Mucosa of descending colon (tissue), 3 donors: ENCODE measurements around the gene SELENOH. TPM values are rescaled to one million over a fixed set of nuclear protein-coding genes. Genes with fewer than 3 reads are reported as not detected.
A peak's percentile ranks its signal among the peaks of the same experiment; 100 is the strongest.

ENCODE experiments used
- ATAC-seq: fragments of 200-7000 bp; cut with Tn5 transposase; one replicate; pipeline ENCODE4 v1.9.1; 2020; ENCODE audit warnings: mild to moderate bottlenecking, moderate library complexity
- DNase-seq, 3 donors: peaks; one replicate each; pipeline ENCODE4 v3.0.0-alpha.2; 2020
- H3K36me3 ChIP-seq: fragments of 200-600 bp; one replicate; pipeline ENCODE4 v1.8.0; 2021; ENCODE audit warnings: low read depth, mild to moderate bottlenecking
- H3K4me1 ChIP-seq: fragments of 200-600 bp; one replicate; pipeline ENCODE4 v1.8.0; 2021; ENCODE audit warnings: low read depth, mild to moderate bottlenecking
- H3K4me3 ChIP-seq: fragments of 200-600 bp; one replicate; pipeline ENCODE4 v1.8.0; 2021; ENCODE audit warnings: mild to moderate bottlenecking
- H3K9me3 ChIP-seq: fragments of 200-600 bp; one replicate; pipeline ENCODE4 v1.8.0; 2021; ENCODE audit warnings: mild to moderate bottlenecking
- intact Hi-C, 2 donors: fragments of 100-400 bp; cut with DNase I in 1 of 2; cut with micrococcal nuclease in 1 of 2; formaldehyde crosslinking; loops; one replicate each; pipeline versions ENCODE4 v1.11.0 to v1.11.1; 2022; cut with DNase I, micrococcal nuclease
- total RNA-seq, 3 donors: library from RNA; stranded (reverse); fragmentation: NEBNext Ultra II Directional in 2 of 3; extraction: Animal tissue kit (Norgen Biotek cat#: 25700) in 2 of 3; gene quantifications; one replicate each; pipeline versions ENCODE4 v1.2.1 to v1.2.4, GENCODE V29; 2021 to 2023
- TF ChIP-seq, protein P1 (sequence below): fragments of 200-600 bp; IDR thresholded peaks from one replicate; pipeline ENCODE4 v1.8.0; 2022; ENCODE audit warnings: antibody characterized with exemption, mild to moderate bottlenecking
- donor health status: DM: no; HTN: no; CAD: no; lungs with moderate emphysema.
- donor health status: DM: no; HTN: no; CAD: no.
- donor health status: DM: no; HTN: yes; CAD: no.

Gene SELENOH
- total RNA-seq, 3 donors from 2014 or later: 68.3 to 84.0 (median 79.2) TPM

DNA sequence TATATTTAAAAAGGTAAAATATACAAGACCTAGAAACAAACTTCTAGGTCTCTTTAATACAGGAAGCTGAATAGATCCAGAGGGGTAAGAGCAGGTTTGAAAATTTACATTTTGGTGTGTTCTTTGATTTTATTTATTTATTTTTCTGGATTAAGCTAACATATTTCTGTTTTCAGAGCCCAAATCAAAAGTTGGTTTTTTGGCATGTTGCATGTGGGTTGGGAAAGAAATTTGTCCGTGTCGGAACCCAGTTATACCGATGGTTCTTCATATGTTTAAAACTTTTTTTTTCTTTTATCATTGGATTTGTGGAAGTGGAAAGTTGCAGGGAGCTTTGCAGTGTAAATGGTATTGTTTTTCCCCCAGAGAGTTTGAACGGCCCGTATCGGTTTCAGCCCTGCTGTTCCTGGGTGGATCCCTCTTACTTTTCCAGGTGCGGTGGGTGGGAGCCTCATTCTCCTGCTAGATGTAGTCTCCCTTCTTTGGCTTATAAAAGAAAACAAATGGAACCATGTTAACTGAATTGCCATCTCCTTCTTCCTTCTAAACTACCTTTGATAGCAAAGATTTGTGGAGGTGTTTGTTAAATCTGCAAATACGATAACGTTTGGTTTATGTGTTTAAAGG lies 21.1 kb downstream of the SELENOH start:
- peaks cover 15% of the 10 kb centered on the region for H3K4me1 ChIP-seq
- peak; percentile 62 for ATAC-seq
- TF ChIP-seq, protein P1, sequence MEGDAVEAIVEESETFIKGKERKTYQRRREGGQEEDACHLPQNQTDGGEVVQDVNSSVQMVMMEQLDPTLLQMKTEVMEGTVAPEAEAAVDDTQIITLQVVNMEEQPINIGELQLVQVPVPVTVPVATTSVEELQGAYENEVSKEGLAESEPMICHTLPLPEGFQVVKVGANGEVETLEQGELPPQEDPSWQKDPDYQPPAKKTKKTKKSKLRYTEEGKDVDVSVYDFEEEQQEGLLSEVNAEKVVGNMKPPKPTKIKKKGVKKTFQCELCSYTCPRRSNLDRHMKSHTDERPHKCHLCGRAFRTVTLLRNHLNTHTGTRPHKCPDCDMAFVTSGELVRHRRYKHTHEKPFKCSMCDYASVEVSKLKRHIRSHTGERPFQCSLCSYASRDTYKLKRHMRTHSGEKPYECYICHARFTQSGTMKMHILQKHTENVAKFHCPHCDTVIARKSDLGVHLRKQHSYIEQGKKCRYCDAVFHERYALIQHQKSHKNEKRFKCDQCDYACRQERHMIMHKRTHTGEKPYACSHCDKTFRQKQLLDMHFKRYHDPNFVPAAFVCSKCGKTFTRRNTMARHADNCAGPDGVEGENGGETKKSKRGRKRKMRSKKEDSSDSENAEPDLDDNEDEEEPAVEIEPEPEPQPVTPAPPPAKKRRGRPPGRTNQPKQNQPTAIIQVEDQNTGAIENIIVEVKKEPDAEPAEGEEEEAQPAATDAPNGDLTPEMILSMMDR: no peak
- peak overlapping the region; percentile 31 for H3K4me3 ChIP-seq
- intact Hi-C loops: loop anchor here in 1 of 2 donors (5.0 kb wide), 1 partner anchor 35 kb away; no protein-coding TSS in a partner anchor
- H3K36me3 ChIP-seq: no peaks in the 10 kb centered on the region
- peak in 1 of 3 donors; percentile 69 for DNase-seq
- H3K9me3 ChIP-seq: no peaks in the 10 kb centered on the region

DNA sequence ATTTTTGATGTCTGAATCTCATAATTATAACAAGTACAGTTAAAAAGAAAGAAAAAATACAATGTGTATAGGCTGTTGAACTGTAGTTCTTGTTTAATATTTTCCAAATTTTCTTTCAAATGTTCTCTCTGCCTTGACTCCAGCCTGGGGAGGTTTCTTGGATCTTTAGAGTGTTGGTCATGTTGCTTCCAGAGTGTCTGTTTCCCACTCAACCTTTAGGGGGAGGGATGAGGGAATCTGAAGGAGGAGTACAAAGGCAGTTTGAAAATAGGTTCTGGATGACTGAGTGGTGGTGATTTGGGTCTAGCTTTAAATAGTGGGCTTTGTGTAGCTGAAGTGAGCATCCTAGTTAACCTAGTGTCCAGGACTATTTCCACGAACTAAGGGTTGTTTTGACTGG lies 22.3 kb downstream of the SELENOH start:
- TF ChIP-seq, protein P1: no peak
- ATAC-seq (peak; percentile 58), DNase-seq (peak in 1 of 3 donors; percentile 48)
- H3K4me3 ChIP-seq: peak overlapping the region; percentile 31
- H3K4me1 ChIP-seq: peaks cover 15% of the 10 kb centered on the region
- intact Hi-C loops: loop anchor here in 1 of 2 donors (5.0 kb wide), 1 partner anchor 34 kb away; no protein-coding TSS in a partner anchor
- H3K36me3 ChIP-seq: no peaks in the 10 kb centered on the region
- no peaks in the 10 kb centered on the region for H3K9me3 ChIP-seq

DNA sequence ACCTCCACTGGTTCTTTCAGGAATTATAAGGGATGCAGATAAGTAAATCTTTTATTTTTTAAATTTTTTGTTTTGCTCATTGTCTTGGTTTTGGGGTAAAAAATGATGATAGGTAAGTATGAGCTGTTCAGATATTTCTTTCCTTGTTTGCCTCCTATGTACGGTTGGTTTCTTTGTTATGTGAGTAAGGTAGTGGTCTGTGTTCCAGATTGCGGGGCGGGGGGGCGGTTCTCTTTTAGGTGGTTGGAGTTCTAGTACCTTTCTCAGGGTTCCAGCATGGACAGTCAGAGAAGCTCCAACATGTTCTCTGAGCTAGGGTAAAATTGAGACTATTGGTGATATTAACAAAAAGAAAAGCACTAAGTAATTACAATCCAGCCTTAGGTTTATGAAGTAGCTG lies 22.7 kb downstream of the SELENOH start:
- Histone ChIP-seq H3K4me3 (no peak overlapping the region), H3K9me3 (no peaks in the 10 kb centered on the region), H3K36me3 (no peaks in the 10 kb centered on the region), H3K4me1 (peaks cover 17% of the 10 kb centered on the region)
- ATAC-seq (no peak), DNase-seq (no peak)
- intact Hi-C loops: loop anchor here in 1 of 2 donors (5.0 kb wide), 1 partner anchor 33 kb away; no protein-coding TSS in a partner anchor
- TF ChIP-seq, protein P1: no peak

DNA sequence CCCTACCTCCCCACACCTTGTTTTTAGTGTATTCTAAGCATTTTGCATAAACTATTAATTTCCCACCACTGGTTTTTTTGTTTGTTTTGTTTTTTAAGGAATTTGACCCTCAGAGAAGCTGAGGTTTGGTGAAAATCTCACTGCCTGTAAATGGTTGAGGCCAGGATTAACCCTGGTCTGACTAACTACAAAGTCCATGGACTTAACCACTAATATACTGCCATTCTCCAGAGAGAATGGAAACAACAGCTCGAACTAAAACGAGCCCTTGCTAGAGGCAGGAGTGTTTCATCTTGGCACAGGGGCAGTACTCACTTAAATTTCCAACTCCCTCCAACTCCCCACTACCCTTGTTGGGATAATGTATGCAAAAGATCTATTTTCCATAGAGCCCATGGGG lies 23.3 kb downstream of the SELENOH start:
- TF ChIP-seq, protein P1: no peak
- ATAC-seq (peak; percentile 8), DNase-seq (no peak)
- intact Hi-C loops: loop anchor here in 1 of 2 donors (5.0 kb wide), 1 partner anchor 33 kb away; no protein-coding TSS in a partner anchor
- Histone ChIP-seq H3K4me1 (peaks cover 17% of the 10 kb centered on the region), H3K36me3 (no peaks in the 10 kb centered on the region), H3K4me3 (no peak overlapping the region), H3K9me3 (no peaks in the 10 kb centered on the region)

DNA sequence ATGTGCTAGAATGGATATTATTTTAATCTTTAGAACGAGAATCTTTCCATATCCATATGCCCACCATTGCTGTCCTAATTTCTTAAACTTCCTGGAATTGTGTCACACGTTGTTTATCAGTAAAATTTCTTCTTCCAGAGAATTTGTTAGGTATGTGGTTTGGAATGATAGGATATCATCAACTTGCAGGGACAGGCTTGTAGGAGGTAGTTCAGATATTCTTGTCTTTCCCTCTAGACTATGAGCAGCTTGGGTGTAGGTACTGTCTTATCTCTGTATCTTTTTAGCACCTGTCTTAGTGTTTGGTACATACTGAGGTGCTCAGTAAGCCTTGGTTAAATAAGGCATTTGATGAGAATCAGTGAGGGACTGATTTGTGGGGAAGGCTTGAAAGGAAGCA lies 23.7 kb downstream of the SELENOH start:
- Histone ChIP-seq H3K36me3 (no peaks in the 10 kb centered on the region), H3K4me3 (no peak overlapping the region), H3K4me1 (peaks cover 17% of the 10 kb centered on the region), H3K9me3 (no peaks in the 10 kb centered on the region)
- intact Hi-C loops: loop anchor here in 1 of 2 donors (5.0 kb wide), 1 partner anchor 32 kb away; no protein-coding TSS in a partner anchor
- TF ChIP-seq, protein P1: no peak
- DNase-seq (no peak), ATAC-seq (no peak)
